ENCODE measurements around the gene TGM6. TPM values are rescaled to one million over a fixed set of nuclear protein-coding genes. Genes with fewer than 3 reads are reported as not detected.

TGM6 gene
- total and polyA plus RNA-seq, 8 donors = not detected

- TF ChIP-seq CTCF (IDR thresholded peaks at IDR 0.05) (no peak), POLR2A (IDR thresholded peaks at IDR 0.05) (no peak), EP300 (IDR thresholded peaks at IDR 0.05) (no peak), POLR2AphosphoS5 (IDR thresholded peaks at IDR 0.05) (no peak)
- 83 to 91% (median 84%) methylated on average over 5 of the region's 5 CpGs for WGBS, 5 donors
- Histone ChIP-seq H3K4me1 (peaks cover 14 to 35% (median 31%) of the 10 kb centered on the region in 4 donors), H3K36me3 (peaks cover 52 to 62% (median 57%) of the 10 kb centered on the region in 4 donors), H3K27ac (no peak overlapping the region), H3K9me3 (no peaks in the 10 kb centered on the region), H3K27me3 (no peaks in the 10 kb centered on the region), H3K4me3 (no peak overlapping the region)
- intact Hi-C loops (cut with DNase I; ENCODE audit: low total_unique reads) = no loop called here
- no peak for DNase-seq
Measured at GRCh38 chr20:2467412-2467811, 86.7 kb downstream of the TGM6 start.

- peaks cover 14 to 35% (median 31%) of the 10 kb centered on the region in 4 donors for H3K4me1 ChIP-seq
- peaks cover 38 to 48% (median 43%) of the 10 kb centered on the region in 4 donors for H3K36me3 ChIP-seq
- peak overlapping the region; percentile 61 to 90 (median 76) for H3K4me3 ChIP-seq
- 51 to 67% (median 62%) methylated on average over 11 of the region's 11 CpGs for WGBS, 5 donors
- TF ChIP-seq CTCF (IDR thresholded peaks at IDR 0.05) (no peak), POLR2AphosphoS5 (IDR thresholded peaks at IDR 0.05) (no peak), EP300 (IDR thresholded peaks at IDR 0.05) (no peak), POLR2A (IDR thresholded peaks at IDR 0.05) (no peak)
- H3K27ac ChIP-seq = peak overlapping the region in 4 of 5 donors; percentile 89 to 97 (median 94)
- intact Hi-C loops (cut with DNase I; ENCODE audit: low total_unique reads) = no loop called here
- DNase-seq = no peak
- H3K27me3 ChIP-seq = no peaks in the 10 kb centered on the region
- H3K9me3 ChIP-seq = no peaks in the 10 kb centered on the region
Measured at GRCh38 chr20:2468581-2469407, 88.1 kb downstream of the TGM6 start.

- WGBS, 5 donors = 0 to 1% (median 1%) methylated on average over 19 of the region's 19 CpGs
- Histone ChIP-seq H3K27me3 (no peaks in the 10 kb centered on the region), H3K9me3 (no peaks in the 10 kb centered on the region), H3K36me3 (peaks cover 26 to 36% (median 31%) of the 10 kb centered on the region in 4 donors), H3K4me1 (peaks cover 14 to 35% (median 31%) of the 10 kb centered on the region in 4 donors), H3K27ac (peak overlapping the region; percentile 67 to 97 (median 93)), H3K4me3 (peak overlapping the region; percentile 61 to 90 (median 76))
- TF ChIP-seq CTCF (IDR thresholded peaks at IDR 0.05) = no peak
- no peak for TF ChIP-seq POLR2A (IDR thresholded peaks at IDR 0.05)
- no peak for TF ChIP-seq EP300 (IDR thresholded peaks at IDR 0.05)
- TF ChIP-seq POLR2AphosphoS5 (IDR thresholded peaks at IDR 0.05) = no peak
- DNase-seq = peak in 1 of 2 donors; percentile 82
- intact Hi-C loops (cut with DNase I; ENCODE audit: low total_unique reads) = no loop called here
Measured at GRCh38 chr20:2469991-2470422, 89.3 kb downstream of the TGM6 start.

- intact Hi-C loops (cut with DNase I; ENCODE audit: low total_unique reads) = no loop called here
- Histone ChIP-seq H3K27ac (peak within 1 kb of the TSS; percentile 89 to 97 (median 94)), H3K27me3 (no peaks in the 10 kb centered on the region), H3K4me3 (peak within 1 kb of the TSS; percentile 61 to 90 (median 76)), H3K36me3 (peaks cover 20 to 30% (median 25%) of the 10 kb centered on the region in 4 donors), H3K9me3 (no peaks in the 10 kb centered on the region), H3K4me1 (peaks cover 14 to 35% (median 32%) of the 10 kb centered on the region in 4 donors)
- DNase-seq = peak; percentile 98 to 99
- WGBS, 5 donors = 0 to 3% (median 1%) methylated on average over 10 to 53 of the region's 53 CpGs
- TF ChIP-seq POLR2AphosphoS5 (IDR thresholded peaks at IDR 0.05) (peak; percentile 97), POLR2A (IDR thresholded peaks at IDR 0.05) (peak in 2 of 4 donors; percentile 73 to 84), CTCF (IDR thresholded peaks at IDR 0.05) (no peak)
Measured at GRCh38 chr20:2470423-2471193, 89.9 kb downstream of the TGM6 start, which contains the start of gene SNRPB. SNRPB (minus strand) TSS chr20:2470789; CDS start chr20:2470690, 99 bp downstream.

Measured in stomach (tissue), 9 donors.